SU-DHL-6 (cell line): ENCODE measurements around the gene IDH3G.

Source experiments
- CTCF ChIP-seq: fragments of 200-600 bp; sonication (generic); IDR thresholded peaks from one replicate; pipeline ENCODE4 v1.5.1; 2017; ENCODE audit warnings: antibody characterized with exemption, mild to moderate bottlenecking, low read length, moderate library complexity; ENCODE audit not compliant: insufficient read depth, poor library complexity, severe bottlenecking
- EZH2phosphoT487 ChIP-seq: fragments of 200-600 bp; sonication (generic), shearing (Covaris generic); conservative IDR thresholded peaks from 2 replicates; pipeline ENCODE4 v1.6.1; 2018; ENCODE audit warnings: mild to moderate bottlenecking, antibody characterized with exemption, low read length, moderate library complexity, mixed read lengths

GRCh38 chrX:153763989-153764755 is 30.0 kb downstream of the IDH3G start, which contains the start of gene PLXNB3:
- TF ChIP-seq CTCF = peak; percentile 73
- TF ChIP-seq EZH2phosphoT487 = no peak
